Measurements from ENCODE around the gene SCNN1A. TPM values are rescaled to one million over a fixed set of nuclear protein-coding genes. Genes with fewer than 3 reads are reported as not detected.

SCNN1A gene
- total RNA-seq, 2 experiments from 2014 or later, result 0.49 to 0.58 TPM

GRCh38 chr12:6360080-6360571 lies 15.2 kb downstream of the SCNN1A start:
- Mint-ChIP-seq H3K36me3 (no peaks in the 10 kb centered on the region), H3K27ac (no peak overlapping the region), H3K27me3 (peaks cover 13% of the 10 kb centered on the region), H3K9me3 (ENCODE audit: low read depth) (no peaks in the 10 kb centered on the region), H3K4me3 (no peak overlapping the region), H3K4me1 (peaks cover 17% of the 10 kb centered on the region)
- CTCF ChIA-PET, result interaction anchor here (1.2 to 2.1 kb wide), 5 partner anchors 14 to 179 kb away, joined by 3 to 8 read pairs (median 6); no protein-coding TSS in a partner anchor
- ATAC-seq, result no peak
- no peak for DNase-seq

DNA sequence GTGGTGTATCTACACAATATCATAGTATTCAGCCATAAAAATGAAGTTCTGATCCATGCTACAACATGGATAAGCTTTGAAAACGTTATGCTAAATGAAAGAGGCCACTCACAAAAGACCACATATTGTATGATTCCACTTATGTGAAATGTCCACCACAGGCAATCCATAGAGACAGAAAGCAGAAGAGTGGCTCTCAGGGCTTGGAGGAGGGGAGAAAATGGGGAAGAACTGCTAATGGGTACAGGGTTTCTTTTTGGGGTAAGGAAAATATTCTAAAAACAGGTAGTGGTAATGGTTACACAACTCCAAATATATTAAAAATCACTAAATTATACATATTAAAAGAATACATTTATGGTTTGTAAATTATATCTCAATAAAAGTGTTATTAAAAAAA lies 16.5 kb downstream of the SCNN1A start:
- CTCF ChIA-PET, result interaction anchor here (1.9 to 2.0 kb wide), 2 partner anchors 24 to 36 kb away, joined by 6 read pairs; no protein-coding TSS in a partner anchor
- Mint-ChIP-seq H3K27me3 (peaks cover 13% of the 10 kb centered on the region), H3K36me3 (no peaks in the 10 kb centered on the region), H3K9me3 (ENCODE audit: low read depth) (no peaks in the 10 kb centered on the region), H3K4me3 (no peak overlapping the region), H3K4me1 (peaks cover 14% of the 10 kb centered on the region), H3K27ac (no peak overlapping the region)
- DNase-seq, result no peak
- ATAC-seq, result no peak

- CTCF ChIA-PET, result interaction anchor here (1.2 to 3.1 kb wide), 3 partner anchors 10 to 21 kb away, joined by 3 to 32 read pairs (median 3); no protein-coding TSS in a partner anchor
- Mint-ChIP-seq H3K4me3 (no peak overlapping the region), H3K27me3 (peaks cover 13% of the 10 kb centered on the region), H3K9me3 (ENCODE audit: low read depth) (no peaks in the 10 kb centered on the region), H3K27ac (no peak overlapping the region), H3K4me1 (peaks cover 10% of the 10 kb centered on the region), H3K36me3 (no peaks in the 10 kb centered on the region)
- no peak for ATAC-seq
- no peak for DNase-seq
Observed at GRCh38 chr12:6356374-6356820, 19.0 kb downstream of the SCNN1A start.

DNA sequence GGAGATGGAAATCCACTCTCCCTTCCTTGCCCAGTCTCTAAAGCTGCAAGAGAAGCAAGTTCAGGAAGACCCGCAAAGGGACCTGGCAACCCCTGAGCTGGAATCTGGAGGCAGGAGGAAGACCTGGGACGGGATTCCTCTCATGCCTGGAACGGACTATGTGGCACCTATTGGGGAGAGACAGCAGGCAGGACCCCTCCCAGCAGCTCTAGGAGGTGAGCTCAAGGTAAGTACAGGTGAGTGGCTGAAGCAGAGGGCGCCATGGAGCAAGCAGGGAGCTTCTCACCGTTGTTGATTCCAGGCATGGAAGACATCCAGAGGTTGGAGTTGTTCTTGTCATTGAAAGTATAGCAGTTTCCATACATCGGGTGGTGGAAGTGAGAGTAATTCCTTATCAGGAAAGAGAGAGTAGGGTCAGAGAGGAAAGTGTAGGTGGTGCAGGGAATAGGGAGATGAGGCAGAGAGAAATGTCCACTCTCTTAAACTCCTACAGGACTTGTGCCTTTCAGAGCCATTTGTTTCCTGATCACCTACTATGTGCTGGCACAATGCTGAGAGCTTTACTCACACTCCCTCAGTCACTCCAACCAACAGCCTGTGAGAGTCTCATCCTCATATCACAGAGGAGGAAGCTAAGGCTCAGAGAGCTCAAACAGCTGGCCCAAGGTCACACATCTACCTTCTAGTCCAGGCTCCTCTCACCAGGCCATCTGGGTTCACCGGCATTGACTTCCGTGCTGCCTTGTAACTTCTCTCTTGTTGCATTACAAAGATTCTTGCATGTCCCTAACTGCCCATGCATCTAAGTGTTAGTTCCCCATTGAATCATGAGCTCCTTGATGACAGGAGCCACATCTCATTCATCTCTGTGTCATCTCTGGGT lies 19.6 kb downstream of the SCNN1A start:
- CTCF ChIA-PET, result interaction anchor here (1.2 to 3.1 kb wide), 3 partner anchors 10 to 21 kb away, joined by 3 to 32 read pairs (median 3); no protein-coding TSS in a partner anchor
- H3K4me3 Mint-ChIP-seq, result no peak overlapping the region
- no peaks in the 10 kb centered on the region for H3K36me3 Mint-ChIP-seq
- H3K27ac Mint-ChIP-seq, result no peak overlapping the region
- peaks cover 6% of the 10 kb centered on the region for H3K4me1 Mint-ChIP-seq
- H3K9me3 Mint-ChIP-seq (ENCODE audit: low read depth), result no peaks in the 10 kb centered on the region
- DNase-seq, result no peak
- no peak for ATAC-seq
- peaks cover 13% of the 10 kb centered on the region for H3K27me3 Mint-ChIP-seq

- Mint-ChIP-seq H3K36me3 (no peaks in the 10 kb centered on the region), H3K9me3 (ENCODE audit: low read depth) (no peaks in the 10 kb centered on the region), H3K27me3 (peaks cover 13% of the 10 kb centered on the region), H3K27ac (no peak overlapping the region), H3K4me3 (no peak overlapping the region), H3K4me1 (no peaks in the 10 kb centered on the region)
- DNase-seq (no peak), ATAC-seq (no peak)
- CTCF ChIA-PET, result interaction anchor here (1.3 to 3.1 kb wide), 2 partner anchors 9 to 20 kb away, joined by 3 to 32 read pairs; no protein-coding TSS in a partner anchor
Observed at GRCh38 chr12:6354495-6355393, 20.6 kb downstream of the SCNN1A start.

GRCh38 chr12:6352193-6353173 lies 22.9 kb downstream of the SCNN1A start:
- peaks cover 2% of the 10 kb centered on the region for H3K4me1 Mint-ChIP-seq
- H3K27me3 Mint-ChIP-seq, result peaks cover 9% of the 10 kb centered on the region
- no peaks in the 10 kb centered on the region for H3K9me3 Mint-ChIP-seq (ENCODE audit: low read depth)
- no peak overlapping the region for H3K4me3 Mint-ChIP-seq
- ATAC-seq (no peak), DNase-seq (no peak)
- CTCF ChIA-PET, result interaction anchor here (0.7 to 1.0 kb wide), 2 partner anchors 14 to 16 kb away, joined by 3 to 4 read pairs; no protein-coding TSS in a partner anchor
- H3K36me3 Mint-ChIP-seq, result no peaks in the 10 kb centered on the region
- no peak overlapping the region for H3K27ac Mint-ChIP-seq

DNA sequence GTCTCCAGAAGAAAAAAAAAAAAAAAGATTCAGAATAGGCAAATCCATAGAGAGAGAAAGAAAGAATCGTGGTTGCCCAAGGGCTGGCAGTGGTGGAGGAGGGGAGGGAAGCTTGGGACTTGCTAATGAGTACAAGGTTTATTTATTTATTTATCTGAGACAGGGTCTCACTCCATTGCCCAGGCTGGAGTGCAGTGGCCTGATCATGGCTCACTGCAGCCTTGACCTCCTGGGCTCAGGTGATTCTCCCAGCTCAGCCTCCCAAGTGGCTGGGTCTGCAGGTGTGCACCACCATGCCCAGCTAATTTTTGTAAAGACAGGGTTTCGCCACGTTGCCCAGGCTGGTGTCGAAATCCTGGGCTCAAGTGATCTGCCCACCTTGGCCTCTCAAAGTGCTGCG lies 23.7 kb downstream of the SCNN1A start:
- Mint-ChIP-seq H3K27me3 (peaks cover 5% of the 10 kb centered on the region), H3K27ac (no peak overlapping the region), H3K4me1 (peaks cover 8% of the 10 kb centered on the region), H3K9me3 (ENCODE audit: low read depth) (no peaks in the 10 kb centered on the region), H3K4me3 (no peak overlapping the region), H3K36me3 (no peaks in the 10 kb centered on the region)
- no peak for ATAC-seq
- CTCF ChIA-PET, result interaction anchor here (1.0 kb wide), 1 partner anchor 15 kb away, joined by 4 read pairs; no protein-coding TSS in a partner anchor
- DNase-seq, result no peak

- peaks cover 34% of the 10 kb centered on the region for H3K4me1 Mint-ChIP-seq
- no peaks in the 10 kb centered on the region for H3K27me3 Mint-ChIP-seq
- H3K36me3 Mint-ChIP-seq, result peaks cover 1% of the 10 kb centered on the region
- no peak overlapping the region for H3K27ac Mint-ChIP-seq
- H3K4me3 Mint-ChIP-seq, result no peak overlapping the region
- DNase-seq (no peak), ATAC-seq (no peak)
- H3K9me3 Mint-ChIP-seq (ENCODE audit: low read depth), result no peaks in the 10 kb centered on the region
- CTCF ChIA-PET, result interaction anchor here (3.9 kb wide), 1 partner anchor 12 kb away, joined by 25 read pairs; no protein-coding TSS in a partner anchor
Observed at GRCh38 chr12:6347367-6348338, 27.7 kb downstream of the SCNN1A start.

DNA sequence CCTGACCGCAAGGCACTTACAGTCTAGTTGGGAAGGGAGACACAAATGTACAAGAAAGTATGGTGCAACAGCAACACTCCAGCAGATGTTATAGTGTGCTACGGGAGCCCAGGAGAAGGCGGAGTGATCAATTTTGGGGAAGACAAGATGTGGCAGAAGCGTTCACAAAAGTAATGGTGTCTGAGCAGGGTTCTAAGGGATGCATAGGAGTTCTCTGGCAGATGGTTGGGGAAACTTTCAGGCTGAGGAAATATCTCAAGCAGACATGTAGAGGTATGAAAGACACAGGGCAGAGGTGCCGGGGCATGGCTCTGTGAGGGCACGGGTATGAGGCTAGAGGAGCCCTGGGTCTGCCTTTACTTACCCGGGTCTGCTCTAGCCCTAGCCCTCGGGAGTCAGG lies 28.4 kb downstream of the SCNN1A start:
- DNase-seq (no peak), ATAC-seq (no peak)
- no peaks in the 10 kb centered on the region for H3K27me3 Mint-ChIP-seq
- no peaks in the 10 kb centered on the region for H3K9me3 Mint-ChIP-seq (ENCODE audit: low read depth)
- CTCF ChIA-PET, result interaction anchor here (0.5 to 3.9 kb wide), 3 partner anchors 11 to 126 kb away, joined by 3 to 25 read pairs (median 8); no protein-coding TSS in a partner anchor
- peaks cover 1% of the 10 kb centered on the region for H3K36me3 Mint-ChIP-seq
- H3K4me1 Mint-ChIP-seq, result peaks cover 41% of the 10 kb centered on the region
- H3K27ac Mint-ChIP-seq, result no peak overlapping the region
- no peak overlapping the region for H3K4me3 Mint-ChIP-seq

DNA sequence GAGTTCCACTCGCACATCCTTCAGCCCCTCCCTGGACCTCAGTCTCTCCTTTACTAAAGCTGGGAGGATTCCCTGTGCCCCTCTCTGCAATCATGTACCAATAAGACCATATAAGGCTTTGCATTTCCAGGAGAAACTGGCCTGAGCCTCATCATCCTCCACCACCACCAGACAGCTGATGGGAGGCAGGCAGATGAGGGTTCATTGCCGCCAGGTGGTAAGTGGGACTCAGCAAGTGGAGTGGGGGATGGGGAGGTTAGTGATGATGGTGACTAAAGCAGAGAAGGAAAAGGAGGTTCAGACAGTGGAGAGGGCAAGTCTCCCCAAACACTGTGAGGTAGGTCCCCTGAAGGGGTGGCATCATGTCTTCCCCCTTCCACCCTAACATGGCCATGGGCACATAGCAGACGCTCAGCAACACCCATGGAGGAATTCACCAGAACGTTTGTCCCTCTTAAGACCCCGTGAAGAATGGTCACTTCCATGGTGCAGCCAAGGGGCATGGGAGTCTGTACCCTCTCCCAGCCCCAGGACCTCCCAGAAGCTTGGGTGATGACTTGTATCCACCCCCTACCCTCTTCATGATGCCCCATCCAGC lies 29.0 kb downstream of the SCNN1A start:
- H3K36me3 Mint-ChIP-seq, result peaks cover 2% of the 10 kb centered on the region
- peaks cover 43% of the 10 kb centered on the region for H3K4me1 Mint-ChIP-seq
- DNase-seq, result no peak
- CTCF ChIA-PET, result interaction anchor here (0.5 to 3.9 kb wide), 8 partner anchors 9 to 127 kb away, joined by 3 to 25 read pairs (median 7); no protein-coding TSS in a partner anchor
- H3K4me3 Mint-ChIP-seq, result no peak overlapping the region
- H3K27me3 Mint-ChIP-seq, result no peaks in the 10 kb centered on the region
- no peak for ATAC-seq
- no peaks in the 10 kb centered on the region for H3K9me3 Mint-ChIP-seq (ENCODE audit: low read depth)
- H3K27ac Mint-ChIP-seq, result no peak overlapping the region
